Measurements from ENCODE around the gene VAT1.

DNA sequence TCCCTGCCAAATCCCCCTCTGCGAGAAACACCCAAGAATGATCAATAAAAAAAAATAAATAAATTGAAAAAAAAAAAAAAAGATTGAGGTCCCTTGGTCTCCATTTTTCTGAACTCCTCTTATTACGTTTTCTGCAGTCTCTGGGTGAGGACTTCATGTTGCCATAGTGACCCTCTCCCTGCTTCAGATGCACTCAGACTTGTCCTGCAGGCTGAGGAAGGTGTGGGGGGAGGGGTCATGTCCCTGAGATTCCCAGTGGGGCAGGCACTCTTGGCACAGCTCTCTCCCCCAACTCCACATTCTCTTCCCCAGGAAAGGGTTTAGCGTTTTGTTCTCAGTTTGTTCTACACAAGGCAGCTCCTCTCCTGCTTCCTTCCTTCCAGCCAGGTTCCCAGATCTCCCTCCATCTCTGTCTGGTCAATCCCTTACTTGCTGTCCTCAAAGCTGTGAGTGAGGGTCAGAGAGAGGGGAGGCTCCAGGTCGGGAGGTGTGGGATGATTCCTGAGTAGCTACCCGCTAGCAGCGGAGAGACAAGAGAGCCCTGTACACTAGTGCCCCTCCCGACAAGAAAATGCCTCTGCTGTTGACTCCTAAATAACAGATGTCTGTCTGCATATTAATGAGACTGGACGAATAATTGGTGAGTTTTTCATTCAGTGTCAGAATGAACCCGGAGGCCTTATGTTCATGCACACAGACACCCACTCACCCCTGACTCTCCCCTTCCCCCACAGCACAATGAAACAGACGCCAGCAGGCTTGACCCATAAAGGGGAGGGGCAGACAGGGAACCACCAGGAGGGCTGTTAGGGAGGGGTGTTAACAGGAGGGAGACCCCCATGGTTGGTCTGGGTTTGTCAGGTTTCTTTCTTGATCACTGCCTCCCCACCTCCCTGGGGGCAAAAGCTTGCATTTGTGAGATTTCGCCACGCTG is 12.0 kb upstream of the VAT1 start:
- TF ChIP-seq, protein P1, sequence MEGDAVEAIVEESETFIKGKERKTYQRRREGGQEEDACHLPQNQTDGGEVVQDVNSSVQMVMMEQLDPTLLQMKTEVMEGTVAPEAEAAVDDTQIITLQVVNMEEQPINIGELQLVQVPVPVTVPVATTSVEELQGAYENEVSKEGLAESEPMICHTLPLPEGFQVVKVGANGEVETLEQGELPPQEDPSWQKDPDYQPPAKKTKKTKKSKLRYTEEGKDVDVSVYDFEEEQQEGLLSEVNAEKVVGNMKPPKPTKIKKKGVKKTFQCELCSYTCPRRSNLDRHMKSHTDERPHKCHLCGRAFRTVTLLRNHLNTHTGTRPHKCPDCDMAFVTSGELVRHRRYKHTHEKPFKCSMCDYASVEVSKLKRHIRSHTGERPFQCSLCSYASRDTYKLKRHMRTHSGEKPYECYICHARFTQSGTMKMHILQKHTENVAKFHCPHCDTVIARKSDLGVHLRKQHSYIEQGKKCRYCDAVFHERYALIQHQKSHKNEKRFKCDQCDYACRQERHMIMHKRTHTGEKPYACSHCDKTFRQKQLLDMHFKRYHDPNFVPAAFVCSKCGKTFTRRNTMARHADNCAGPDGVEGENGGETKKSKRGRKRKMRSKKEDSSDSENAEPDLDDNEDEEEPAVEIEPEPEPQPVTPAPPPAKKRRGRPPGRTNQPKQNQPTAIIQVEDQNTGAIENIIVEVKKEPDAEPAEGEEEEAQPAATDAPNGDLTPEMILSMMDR (IDR thresholded peaks at IDR 0.05), result no peak
- TF ChIP-seq EZH2 (IDR thresholded peaks at IDR 0.05; ENCODE audit: borderline replicate concordance, insufficient read depth, low read depth, low read length, poor library complexity, severe bottlenecking), result no peak

Measured in B cell (primary cell).